ENCODE measurements around the gene KCNMB2. TPM values are rescaled to one million over a fixed set of nuclear protein-coding genes. Genes with fewer than 3 reads are reported as not detected.

Gene KCNMB2
- total RNA-seq, 1 experiment from 2014 or later: not detected

- DNase-seq: no peak
- Mint-ChIP-seq H3K9me3 (ENCODE audit: unreplicated experiment) (no peaks in the 10 kb centered on the region), H3K27ac (ENCODE audit: unreplicated experiment) (no peak overlapping the region), H3K27me3 (ENCODE audit: insufficient read depth, unreplicated experiment) (no peaks in the 10 kb centered on the region), H3K4me1 (ENCODE audit: low read depth, unreplicated experiment) (peaks cover 11% of the 10 kb centered on the region), H3K36me3 (ENCODE audit: insufficient read depth, unreplicated experiment) (no peaks in the 10 kb centered on the region), H3K4me3 (ENCODE audit: unreplicated experiment) (no peak overlapping the region)
- intact Hi-C loops (cut with micrococcal nuclease; ENCODE audit: unreplicated experiment): no loop called here
- H3K27me3 ChIP-seq (replicated peaks; ENCODE audit: control insufficient read depth, insufficient read depth, low read length): no peaks in the 10 kb centered on the region
- CTCF ChIA-PET: no interaction called here
- H3K36me3 ChIP-seq (ENCODE audit: control insufficient read depth, insufficient read depth, low read length): no peaks in the 10 kb centered on the region
- TF ChIP-seq CTCF (IDR thresholded peaks at IDR 0.05; ENCODE audit: insufficient read depth in 1 of 2, low read depth in 1 of 2, low read length in 1 of 2, severe bottlenecking in 1 of 2, unreplicated experiment in 1 of 2): no peak
- 0 out of 2 replicates have a peak, but pooled peaks cover 5% of the 10 kb centered on the region for H3K4me1 ChIP-seq
- no peaks in the 10 kb centered on the region for H3K9me3 ChIP-seq
- BruUV-seq (replicated peaks): no TSS peak
- POLR2A ChIA-PET: no interaction called here
- H3K4me3 ChIP-seq (ENCODE audit: low read depth, low read length): no peak overlapping the region
Measured at GRCh38 chr3:178676942-178677790, 140.9 kb downstream of the KCNMB2 start.

GRCh38 chr3:178677961-178678360 lies 141.7 kb downstream of the KCNMB2 start:
- no peak for TF ChIP-seq CTCF (IDR thresholded peaks at IDR 0.05; ENCODE audit: insufficient read depth in 1 of 2, low read depth in 1 of 2, low read length in 1 of 2, severe bottlenecking in 1 of 2, unreplicated experiment in 1 of 2)
- H3K4me3 Mint-ChIP-seq (ENCODE audit: unreplicated experiment): no peak overlapping the region
- no peaks in the 10 kb centered on the region for H3K27me3 Mint-ChIP-seq (ENCODE audit: insufficient read depth, unreplicated experiment)
- H3K27me3 ChIP-seq (replicated peaks; ENCODE audit: control insufficient read depth, insufficient read depth, low read length): no peaks in the 10 kb centered on the region
- H3K36me3 ChIP-seq (ENCODE audit: control insufficient read depth, insufficient read depth, low read length): no peaks in the 10 kb centered on the region
- H3K27ac Mint-ChIP-seq (ENCODE audit: unreplicated experiment): no peak overlapping the region
- H3K36me3 Mint-ChIP-seq (ENCODE audit: insufficient read depth, unreplicated experiment): no peaks in the 10 kb centered on the region
- ChIA-PET POLR2A (no interaction called here), CTCF (no interaction called here)
- DNase-seq: no peak
- no peak overlapping the region for H3K4me3 ChIP-seq (ENCODE audit: low read depth, low read length)
- intact Hi-C loops (cut with micrococcal nuclease; ENCODE audit: unreplicated experiment): no loop called here
- H3K9me3 Mint-ChIP-seq (ENCODE audit: unreplicated experiment): no peaks in the 10 kb centered on the region
- no peaks in the 10 kb centered on the region for H3K9me3 ChIP-seq
- no TSS peak for BruUV-seq (replicated peaks)
- H3K4me1 Mint-ChIP-seq (ENCODE audit: low read depth, unreplicated experiment): peaks cover 11% of the 10 kb centered on the region
- H3K4me1 ChIP-seq: 0 out of 2 replicates have a peak, but pooled peaks cover 5% of the 10 kb centered on the region

GRCh38 chr3:178680037-178680436 lies 143.8 kb downstream of the KCNMB2 start:
- peaks cover 11% of the 10 kb centered on the region for H3K4me1 Mint-ChIP-seq (ENCODE audit: low read depth, unreplicated experiment)
- intact Hi-C loops (cut with micrococcal nuclease; ENCODE audit: unreplicated experiment): no loop called here
- no peaks in the 10 kb centered on the region for H3K9me3 Mint-ChIP-seq (ENCODE audit: unreplicated experiment)
- Histone ChIP-seq H3K4me3 (ENCODE audit: low read depth, low read length) (no peak overlapping the region), H3K9me3 (no peaks in the 10 kb centered on the region), H3K27me3 (replicated peaks; ENCODE audit: control insufficient read depth, insufficient read depth, low read length) (no peaks in the 10 kb centered on the region), H3K36me3 (ENCODE audit: control insufficient read depth, insufficient read depth, low read length) (no peaks in the 10 kb centered on the region), H3K4me1 (peaks cover 14% of the 10 kb centered on the region; the same call in 1 of the 2 replicates)
- CTCF ChIA-PET: no interaction called here
- no peaks in the 10 kb centered on the region for H3K27me3 Mint-ChIP-seq (ENCODE audit: insufficient read depth, unreplicated experiment)
- peak in 1 of 2 experiments; percentile 38 for DNase-seq
- no peak overlapping the region for H3K4me3 Mint-ChIP-seq (ENCODE audit: unreplicated experiment)
- no TSS peak for BruUV-seq (replicated peaks)
- H3K27ac Mint-ChIP-seq (ENCODE audit: unreplicated experiment): peak overlapping the region; percentile 9
- no peaks in the 10 kb centered on the region for H3K36me3 Mint-ChIP-seq (ENCODE audit: insufficient read depth, unreplicated experiment)
- POLR2A ChIA-PET: no interaction called here
- no peak for TF ChIP-seq CTCF (IDR thresholded peaks at IDR 0.05; ENCODE audit: insufficient read depth in 1 of 2, low read depth in 1 of 2, low read length in 1 of 2, severe bottlenecking in 1 of 2, unreplicated experiment in 1 of 2)

All from Caco-2 (cell line).